SK-N-SH treated with all-trans-retinoic acid at 6 μM for 48 hours (cell line): ENCODE results near the gene TPST2.
A peak's percentile ranks its signal among the peaks of the same experiment; 100 is the strongest.

Source experiments
- ATAC-seq: fragments of 200-7000 bp; cut with Tn5 transposase; 3 replicates; pipeline ENCODE4 v1.9.1; 2020; ENCODE audit warnings: mild to moderate bottlenecking, moderate library complexity
- ARNTL ChIP-seq: fragments of 450-650 bp; formaldehyde crosslinking; IDR thresholded peaks from 2 replicates; pipeline ENCODE4 v1.5.0; 2020; ENCODE audit warnings: low read depth, mild to moderate bottlenecking, moderate library complexity, borderline replicate concordance
- BACH2 ChIP-seq: fragments of 250-450 bp; sonication (Bioruptor Pico); IDR thresholded peaks from 2 replicates; pipeline ENCODE4 v1.9.0; 2021; ENCODE audit warnings: mild to moderate bottlenecking, borderline replicate concordance
- CSDC2 ChIP-seq: fragments of 250-450 bp; sonication (Bioruptor Pico); IDR thresholded peaks from 2 replicates; pipeline ENCODE4 v1.5.0; 2020; ENCODE audit warnings: mild to moderate bottlenecking, moderate library complexity
- ESRRG ChIP-seq: fragments of 250-450 bp; sonication (Bioruptor Pico); IDR thresholded peaks from 2 replicates; pipeline ENCODE4 v1.6.1; 2021; ENCODE audit warnings: mild to moderate bottlenecking
- GLIS3 ChIP-seq: fragments of 250-450 bp; sonication (Bioruptor Pico); IDR thresholded peaks from 2 replicates; pipeline ENCODE4 v1.5.0; 2020; ENCODE audit warnings: mild to moderate bottlenecking, moderate library complexity
- OSR1 ChIP-seq: fragments of 250-450 bp; sonication (Bioruptor Pico); IDR thresholded peaks from 2 replicates; pipeline ENCODE4 v1.8.0; 2022; ENCODE audit warnings: moderate library complexity, mild to moderate bottlenecking, inconsistent platforms
- PATZ1 ChIP-seq: fragments of 250-450 bp; sonication (Bioruptor Pico); IDR thresholded peaks from 2 replicates; pipeline ENCODE4 v1.8.0; 2020; ENCODE audit warnings: mild to moderate bottlenecking, moderate library complexity, borderline replicate concordance
- PPARA ChIP-seq: fragments of 250-450 bp; sonication (Bioruptor Pico); IDR thresholded peaks from 2 replicates; pipeline ENCODE4 v1.5.0; 2020; ENCODE audit warnings: mild to moderate bottlenecking, borderline replicate concordance
- TCF4 ChIP-seq: fragments of 250-450 bp; sonication (Bioruptor Pico); IDR thresholded peaks from 2 replicates; pipeline ENCODE4 v1.8.0; 2021; ENCODE audit warnings: mild to moderate bottlenecking, moderate library complexity, borderline replicate concordance
- TOX ChIP-seq: fragments of 250-450 bp; sonication (Bioruptor Pico); IDR thresholded peaks from 2 replicates; pipeline ENCODE4 v1.8.0; 2021; ENCODE audit warnings: mild to moderate bottlenecking, moderate library complexity, borderline replicate concordance
- ZC3H10 ChIP-seq: fragments of 250-450 bp; sonication (Bioruptor Pico); IDR thresholded peaks from 2 replicates; pipeline ENCODE4 v1.5.1; 2021; ENCODE audit warnings: mild to moderate bottlenecking, moderate library complexity
- ZFP3 ChIP-seq: fragments of 250-450 bp; sonication (Bioruptor Pico); IDR thresholded peaks from 2 replicates; pipeline ENCODE4 v1.5.0; 2020; ENCODE audit warnings: mild to moderate bottlenecking, moderate library complexity
- ZFP30 ChIP-seq: fragments of 450-650 bp; formaldehyde crosslinking; IDR thresholded peaks from 2 replicates; pipeline ENCODE4 v1.5.0; 2022; ENCODE audit warnings: mild to moderate bottlenecking, moderate library complexity
- ZNF565 ChIP-seq: fragments of 450-650 bp; formaldehyde crosslinking; conservative IDR thresholded peaks from 2 replicates; pipeline ENCODE4 v1.5.0; 2020; ENCODE audit warnings: low read depth, mild to moderate bottlenecking, moderate library complexity
- ZNF70 ChIP-seq: fragments of 450-650 bp; formaldehyde crosslinking; IDR thresholded peaks from 2 replicates; pipeline ENCODE4 v1.5.0; 2020; ENCODE audit warnings: mild to moderate bottlenecking, moderate library complexity
- ZNF8 ChIP-seq: fragments of 450-650 bp; formaldehyde crosslinking; IDR thresholded peaks from 2 replicates; pipeline ENCODE4 v1.5.0; 2020; ENCODE audit warnings: mild to moderate bottlenecking, moderate library complexity
- TF ChIP-seq, protein P1 (sequence below): fragments of 250-450 bp; sonication (Bioruptor Pico); IDR thresholded peaks from 2 replicates; pipeline ENCODE4 v1.5.1; 2020; ENCODE audit warnings: low read depth, mild to moderate bottlenecking, moderate library complexity
- TF ChIP-seq, protein P2 (sequence below): fragments of 250-450 bp; sonication (Bioruptor Pico); IDR thresholded peaks from 2 replicates; pipeline ENCODE4 v1.5.1; 2021; ENCODE audit warnings: mild to moderate bottlenecking, moderate library complexity
- TF ChIP-seq, protein P3 (sequence below): fragments of 250-450 bp; sonication (Bioruptor Pico); IDR thresholded peaks from 2 replicates; pipeline ENCODE4 v1.5.0; 2020; ENCODE audit warnings: mild to moderate bottlenecking, moderate library complexity
- TF ChIP-seq, protein P4 (sequence below): fragments of 250-450 bp; sonication (Bioruptor Pico); IDR thresholded peaks from 2 replicates; pipeline ENCODE4 v1.8.0; 2021; ENCODE audit warnings: low read depth, mild to moderate bottlenecking, moderate library complexity, borderline replicate concordance

Gene TPST2

GRCh38 chr22:26553056-26553752 lies 36.7 kb downstream of the TPST2 start:
- TF ChIP-seq ZNF70 = no peak
- TF ChIP-seq CSDC2 (CRISPR knock-in tag) = no peak
- TF ChIP-seq ZNF565 = no peak
- TF ChIP-seq PPARA = no peak
- ATAC-seq = peak; percentile 89

- TF ChIP-seq ZNF8 (CRISPR knock-in tag) (no peak), ZFP30 (CRISPR knock-in tag) (no peak), BACH2 (CRISPR knock-in tag) (no peak), ZNF565 (no peak), PPARA (no peak), OSR1 (CRISPR knock-in tag) (no peak), ZFP3 (CRISPR knock-in tag) (no peak)
- TF ChIP-seq, protein P1, sequence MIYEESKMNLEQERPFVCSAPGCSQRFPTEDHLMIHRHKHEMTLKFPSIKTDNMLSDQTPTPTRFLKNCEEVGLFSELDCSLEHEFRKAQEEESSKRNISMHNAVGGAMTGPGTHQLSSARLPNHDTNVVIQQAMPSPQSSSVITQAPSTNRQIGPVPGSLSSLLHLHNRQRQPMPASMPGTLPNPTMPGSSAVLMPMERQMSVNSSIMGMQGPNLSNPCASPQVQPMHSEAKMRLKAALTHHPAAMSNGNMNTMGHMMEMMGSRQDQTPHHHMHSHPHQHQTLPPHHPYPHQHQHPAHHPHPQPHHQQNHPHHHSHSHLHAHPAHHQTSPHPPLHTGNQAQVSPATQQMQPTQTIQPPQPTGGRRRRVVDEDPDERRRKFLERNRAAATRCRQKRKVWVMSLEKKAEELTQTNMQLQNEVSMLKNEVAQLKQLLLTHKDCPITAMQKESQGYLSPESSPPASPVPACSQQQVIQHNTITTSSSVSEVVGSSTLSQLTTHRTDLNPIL (CRISPR knock-in tag) = no peak
- no peak for ATAC-seq
Observed at GRCh38 chr22:26552466-26552865, 37.5 kb downstream of the TPST2 start.

DNA sequence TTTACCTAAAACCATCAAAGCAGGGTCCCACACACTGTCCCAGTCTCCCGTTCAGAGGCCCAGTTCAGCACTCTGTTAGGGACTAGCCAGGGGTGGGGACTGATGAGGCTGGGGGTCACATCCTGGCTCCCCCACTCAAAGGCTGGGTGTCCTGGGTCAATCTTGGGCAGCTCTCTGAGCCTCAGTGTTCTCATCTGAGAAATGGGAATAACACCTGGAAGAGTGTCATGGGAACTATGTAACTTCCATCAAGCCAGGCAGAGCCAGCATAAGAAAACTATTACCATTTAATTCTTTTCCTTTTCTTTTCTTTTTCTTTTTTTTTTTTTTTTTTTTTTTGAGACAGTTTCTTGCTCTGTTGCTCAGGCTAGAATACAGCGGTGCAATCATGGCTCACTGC lies 38.4 kb downstream of the TPST2 start:
- no peak for ATAC-seq
- TF ChIP-seq ZNF565 (no peak), ZC3H10 (CRISPR knock-in tag) (no peak), ZNF8 (CRISPR knock-in tag) (no peak), BACH2 (CRISPR knock-in tag) (no peak), PPARA (no peak), PATZ1 (CRISPR knock-in tag) (no peak), TOX (CRISPR knock-in tag) (no peak), ZFP30 (CRISPR knock-in tag) (no peak), ARNTL (no peak), CSDC2 (CRISPR knock-in tag) (no peak), ESRRG (no peak), ZNF70 (no peak), ZFP3 (CRISPR knock-in tag) (no peak), OSR1 (CRISPR knock-in tag) (no peak)
- TF ChIP-seq, protein P2, sequence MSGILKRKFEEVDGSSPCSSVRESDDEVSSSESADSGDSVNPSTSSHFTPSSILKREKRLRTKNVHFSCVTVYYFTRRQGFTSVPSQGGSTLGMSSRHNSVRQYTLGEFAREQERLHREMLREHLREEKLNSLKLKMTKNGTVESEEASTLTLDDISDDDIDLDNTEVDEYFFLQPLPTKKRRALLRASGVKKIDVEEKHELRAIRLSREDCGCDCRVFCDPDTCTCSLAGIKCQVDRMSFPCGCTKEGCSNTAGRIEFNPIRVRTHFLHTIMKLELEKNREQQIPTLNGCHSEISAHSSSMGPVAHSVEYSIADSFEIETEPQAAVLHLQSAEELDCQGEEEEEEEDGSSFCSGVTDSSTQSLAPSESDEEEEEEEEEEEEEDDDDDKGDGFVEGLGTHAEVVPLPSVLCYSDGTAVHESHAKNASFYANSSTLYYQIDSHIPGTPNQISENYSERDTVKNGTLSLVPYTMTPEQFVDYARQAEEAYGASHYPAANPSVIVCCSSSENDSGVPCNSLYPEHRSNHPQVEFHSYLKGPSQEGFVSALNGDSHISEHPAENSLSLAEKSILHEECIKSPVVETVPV (CRISPR knock-in tag) = no peak
- TF ChIP-seq, protein P3, sequence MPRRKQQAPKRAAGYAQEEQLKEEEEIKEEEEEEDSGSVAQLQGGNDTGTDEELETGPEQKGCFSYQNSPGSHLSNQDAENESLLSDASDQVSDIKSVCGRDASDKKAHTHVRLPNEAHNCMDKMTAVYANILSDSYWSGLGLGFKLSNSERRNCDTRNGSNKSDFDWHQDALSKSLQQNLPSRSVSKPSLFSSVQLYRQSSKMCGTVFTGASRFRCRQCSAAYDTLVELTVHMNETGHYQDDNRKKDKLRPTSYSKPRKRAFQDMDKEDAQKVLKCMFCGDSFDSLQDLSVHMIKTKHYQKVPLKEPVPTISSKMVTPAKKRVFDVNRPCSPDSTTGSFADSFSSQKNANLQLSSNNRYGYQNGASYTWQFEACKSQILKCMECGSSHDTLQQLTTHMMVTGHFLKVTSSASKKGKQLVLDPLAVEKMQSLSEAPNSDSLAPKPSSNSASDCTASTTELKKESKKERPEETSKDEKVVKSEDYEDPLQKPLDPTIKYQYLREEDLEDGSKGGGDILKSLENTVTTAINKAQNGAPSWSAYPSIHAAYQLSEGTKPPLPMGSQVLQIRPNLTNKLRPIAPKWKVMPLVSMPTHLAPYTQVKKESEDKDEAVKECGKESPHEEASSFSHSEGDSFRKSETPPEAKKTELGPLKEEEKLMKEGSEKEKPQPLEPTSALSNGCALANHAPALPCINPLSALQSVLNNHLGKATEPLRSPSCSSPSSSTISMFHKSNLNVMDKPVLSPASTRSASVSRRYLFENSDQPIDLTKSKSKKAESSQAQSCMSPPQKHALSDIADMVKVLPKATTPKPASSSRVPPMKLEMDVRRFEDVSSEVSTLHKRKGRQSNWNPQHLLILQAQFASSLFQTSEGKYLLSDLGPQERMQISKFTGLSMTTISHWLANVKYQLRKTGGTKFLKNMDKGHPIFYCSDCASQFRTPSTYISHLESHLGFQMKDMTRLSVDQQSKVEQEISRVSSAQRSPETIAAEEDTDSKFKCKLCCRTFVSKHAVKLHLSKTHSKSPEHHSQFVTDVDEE = no peak
- TF ChIP-seq, protein P1 (CRISPR knock-in tag) = no peak

GRCh38 chr22:26550498-26551033 lies 39.4 kb downstream of the TPST2 start:
- peak; percentile 70 for ATAC-seq
- TF ChIP-seq CSDC2 (CRISPR knock-in tag) (no peak), GLIS3 (no peak), OSR1 (CRISPR knock-in tag) (no peak), BACH2 (CRISPR knock-in tag) (no peak), PPARA (no peak), ZFP3 (CRISPR knock-in tag) (no peak), TCF4 (CRISPR knock-in tag) (no peak), ZC3H10 (CRISPR knock-in tag) (no peak)
- TF ChIP-seq, protein P3 = no peak
- TF ChIP-seq, protein P4, sequence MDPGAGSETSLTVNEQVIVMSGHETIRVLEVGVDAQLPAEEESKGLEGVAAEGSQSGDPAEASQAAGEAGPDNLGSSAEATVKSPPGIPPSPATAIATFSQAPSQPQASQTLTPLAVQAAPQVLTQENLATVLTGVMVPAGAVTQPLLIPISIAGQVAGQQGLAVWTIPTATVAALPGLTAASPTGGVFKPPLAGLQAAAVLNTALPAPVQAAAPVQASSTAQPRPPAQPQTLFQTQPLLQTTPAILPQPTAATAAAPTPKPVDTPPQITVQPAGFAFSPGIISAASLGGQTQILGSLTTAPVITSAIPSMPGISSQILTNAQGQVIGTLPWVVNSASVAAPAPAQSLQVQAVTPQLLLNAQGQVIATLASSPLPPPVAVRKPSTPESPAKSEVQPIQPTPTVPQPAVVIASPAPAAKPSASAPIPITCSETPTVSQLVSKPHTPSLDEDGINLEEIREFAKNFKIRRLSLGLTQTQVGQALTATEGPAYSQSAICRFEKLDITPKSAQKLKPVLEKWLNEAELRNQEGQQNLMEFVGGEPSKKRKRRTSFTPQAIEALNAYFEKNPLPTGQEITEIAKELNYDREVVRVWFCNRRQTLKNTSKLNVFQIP (CRISPR knock-in tag) = no peak
